IPS-18a (cell line): Measurements from ENCODE around the gene SORBS2.
"Not testable (repeated sequence)": the region's sequence is repeated elsewhere in the genome, so short reads cannot be mapped to it uniquely, and the experiment has no call there.

Source experiments
- H3K27ac ChIP-seq: one replicate; pipeline ENCODE4 v1.5.1; 2013; ENCODE audit warnings: low read length
- H3K27me3 ChIP-seq: one replicate; pipeline ENCODE4 v1.6.1; 2013; ENCODE audit warnings: mild to moderate bottlenecking, low read length; ENCODE audit not compliant: control insufficient read depth, insufficient read depth
- H3K36me3 ChIP-seq: one replicate; pipeline ENCODE4 v1.6.1; 2013; ENCODE audit warnings: low read depth, low read length; ENCODE audit not compliant: control insufficient read depth
- H3K4me1 ChIP-seq: one replicate; pipeline ENCODE4 v1.6.1; 2013; ENCODE audit warnings: low read depth, low read length; ENCODE audit not compliant: control insufficient read depth
- H3K4me3 ChIP-seq: one replicate; pipeline ENCODE4 v1.5.1; 2013; ENCODE audit warnings: low read length
- H3K9ac ChIP-seq: one replicate; pipeline ENCODE4 v1.6.1; 2013; ENCODE audit warnings: mild to moderate bottlenecking, low read length, moderate library complexity
- H3K9me3 ChIP-seq: one replicate; pipeline ENCODE4 v1.6.1; 2013; ENCODE audit warnings: low read depth, low read length; ENCODE audit not compliant: control insufficient read depth

Gene SORBS2

GRCh38 chr4:185716141-185716551 is 95.8 kb downstream of the SORBS2 start:
- no peaks in the 10 kb centered on the region for H3K27me3 ChIP-seq
- no peak overlapping the region for H3K27ac ChIP-seq
- H3K9ac ChIP-seq, result no peak overlapping the region
- H3K9me3 ChIP-seq, result no peaks in the 10 kb centered on the region
- no peak overlapping the region for H3K4me3 ChIP-seq
- H3K4me1 ChIP-seq, result no peaks in the 10 kb centered on the region
- H3K36me3 ChIP-seq, result no peaks in the 10 kb centered on the region

GRCh38 chr4:185714524-185714923 is 97.5 kb downstream of the SORBS2 start:
- not testable (repeated sequence) for H3K4me3 ChIP-seq, H3K9me3 ChIP-seq, H3K4me1 ChIP-seq, H3K27ac ChIP-seq, H3K36me3 ChIP-seq, H3K9ac ChIP-seq, H3K27me3 ChIP-seq

- no peaks in the 10 kb centered on the region for H3K36me3 ChIP-seq
- H3K9ac ChIP-seq, result no peak overlapping the region
- H3K27me3 ChIP-seq, result no peaks in the 10 kb centered on the region
- no peaks in the 10 kb centered on the region for H3K4me1 ChIP-seq
- no peaks in the 10 kb centered on the region for H3K9me3 ChIP-seq
- no peak overlapping the region for H3K4me3 ChIP-seq
- no peak overlapping the region for H3K27ac ChIP-seq
Measured at GRCh38 chr4:185713731-185714130, 98.3 kb downstream of the SORBS2 start.

GRCh38 chr4:185713272-185713671 is 98.7 kb downstream of the SORBS2 start:
- H3K27me3 ChIP-seq, result no peaks in the 10 kb centered on the region
- H3K9ac ChIP-seq, result no peak overlapping the region
- no peak overlapping the region for H3K4me3 ChIP-seq
- H3K36me3 ChIP-seq, result no peaks in the 10 kb centered on the region
- no peak overlapping the region for H3K27ac ChIP-seq
- H3K9me3 ChIP-seq, result no peaks in the 10 kb centered on the region
- no peaks in the 10 kb centered on the region for H3K4me1 ChIP-seq

- H3K4me3 ChIP-seq, result no peak overlapping the region
- H3K27me3 ChIP-seq, result no peaks in the 10 kb centered on the region
- H3K27ac ChIP-seq, result no peak overlapping the region
- no peak overlapping the region for H3K9ac ChIP-seq
- H3K9me3 ChIP-seq, result no peaks in the 10 kb centered on the region
- H3K4me1 ChIP-seq, result no peaks in the 10 kb centered on the region
- H3K36me3 ChIP-seq, result no peaks in the 10 kb centered on the region
Measured at GRCh38 chr4:185712350-185713024, 99.5 kb downstream of the SORBS2 start.

GRCh38 chr4:185711726-185712125 is 100.3 kb downstream of the SORBS2 start:
- Histone ChIP-seq H3K36me3 (no peaks in the 10 kb centered on the region), H3K4me3 (no peak overlapping the region), H3K9ac (no peak overlapping the region), H3K4me1 (no peaks in the 10 kb centered on the region), H3K27ac (no peak overlapping the region), H3K27me3 (no peaks in the 10 kb centered on the region), H3K9me3 (no peaks in the 10 kb centered on the region)

- Histone ChIP-seq H3K9ac (no peak overlapping the region), H3K4me3 (no peak overlapping the region), H3K36me3 (no peaks in the 10 kb centered on the region), H3K27ac (no peak overlapping the region), H3K4me1 (no peaks in the 10 kb centered on the region), H3K9me3 (no peaks in the 10 kb centered on the region), H3K27me3 (no peaks in the 10 kb centered on the region)
Measured at GRCh38 chr4:185710487-185710995, 101.5 kb downstream of the SORBS2 start.

- Histone ChIP-seq H3K36me3 (no peaks in the 10 kb centered on the region), H3K4me3 (no peak overlapping the region), H3K27ac (no peak overlapping the region), H3K9me3 (no peaks in the 10 kb centered on the region), H3K27me3 (no peaks in the 10 kb centered on the region), H3K4me1 (no peaks in the 10 kb centered on the region), H3K9ac (no peak overlapping the region)
Measured at GRCh38 chr4:185709802-185710486, 102.0 kb downstream of the SORBS2 start.

- Histone ChIP-seq H3K4me3 (no peak overlapping the region), H3K27ac (no peak overlapping the region), H3K36me3 (no peaks in the 10 kb centered on the region), H3K9me3 (no peaks in the 10 kb centered on the region), H3K4me1 (no peaks in the 10 kb centered on the region), H3K9ac (no peak overlapping the region), H3K27me3 (no peaks in the 10 kb centered on the region)
Measured at GRCh38 chr4:185708348-185708747, 103.6 kb downstream of the SORBS2 start.

GRCh38 chr4:185707622-185708021 is 104.4 kb downstream of the SORBS2 start:
- H3K9me3 ChIP-seq, H3K4me1 ChIP-seq, H3K36me3 ChIP-seq, H3K4me3 ChIP-seq, H3K9ac ChIP-seq, H3K27ac ChIP-seq, H3K27me3 ChIP-seq: not testable (repeated sequence)

GRCh38 chr4:185702147-185702663 is 109.8 kb downstream of the SORBS2 start:
- H3K36me3 ChIP-seq, result no peaks in the 10 kb centered on the region
- no peaks in the 10 kb centered on the region for H3K27me3 ChIP-seq
- no peak overlapping the region for H3K9ac ChIP-seq
- no peak overlapping the region for H3K4me3 ChIP-seq
- peaks cover 6% of the 10 kb centered on the region for H3K4me1 ChIP-seq
- H3K9me3 ChIP-seq, result no peaks in the 10 kb centered on the region
- H3K27ac ChIP-seq, result no peak overlapping the region

- H3K36me3 ChIP-seq, result no peaks in the 10 kb centered on the region
- H3K27ac ChIP-seq, result no peak overlapping the region
- H3K9me3 ChIP-seq, result no peaks in the 10 kb centered on the region
- no peak overlapping the region for H3K4me3 ChIP-seq
- no peaks in the 10 kb centered on the region for H3K27me3 ChIP-seq
- H3K4me1 ChIP-seq, result peaks cover 6% of the 10 kb centered on the region
- H3K9ac ChIP-seq, result no peak overlapping the region
Measured at GRCh38 chr4:185700630-185701029, 111.4 kb downstream of the SORBS2 start.
